Dendritic cell treated with granulocyte-macrophage colony-stimulating factor and Interleukin-4, amounts not matched to agents 40 ng/mL and 50 ng/mL, for 4 days (primary cell): Measurements from ENCODE around the gene LRP1.

ENCODE experiments used
- H3K27ac Mint-ChIP-seq: one replicate; pipeline ENCODE4 v1.8.0; 2022; ENCODE audit warnings: mild to moderate bottlenecking, mixed read lengths
- H3K27me3 Mint-ChIP-seq: one replicate; pipeline ENCODE4 v1.8.0; 2022; ENCODE audit warnings: mild to moderate bottlenecking, mixed read lengths
- H3K36me3 Mint-ChIP-seq: one replicate; pipeline ENCODE4 v1.8.0; 2022; ENCODE audit warnings: low read depth, mixed read lengths
- H3K4me1 Mint-ChIP-seq: one replicate; pipeline ENCODE4 v1.8.0; 2022; ENCODE audit warnings: low read depth, mixed read lengths
- H3K4me3 Mint-ChIP-seq: one replicate; pipeline ENCODE4 v1.8.0; 2022; ENCODE audit warnings: mild to moderate bottlenecking, moderate library complexity, mixed read lengths
- H3K9me3 Mint-ChIP-seq: one replicate; pipeline ENCODE4 v1.8.0; 2022; ENCODE audit warnings: mixed read lengths
- intact Hi-C: fragments of 100-400 bp; cut with micrococcal nuclease; formaldehyde crosslinking; loops from one replicate; pipeline ENCODE4 v1.15.0; 2022

LRP1 gene

GRCh38 chr12:57204454-57204853, 76.2 kb downstream of the LRP1 start:
- Mint-ChIP-seq H3K9me3 (no peaks in the 10 kb centered on the region), H3K36me3 (peaks cover 100% of the 10 kb centered on the region), H3K4me1 (no peaks in the 10 kb centered on the region), H3K4me3 (no peak overlapping the region), H3K27me3 (no peaks in the 10 kb centered on the region), H3K27ac (no peak overlapping the region)
- intact Hi-C loops = no loop called here

- no peaks in the 10 kb centered on the region for H3K9me3 Mint-ChIP-seq
- H3K36me3 Mint-ChIP-seq = peaks cover 100% of the 10 kb centered on the region
- H3K27ac Mint-ChIP-seq = no peak overlapping the region
- intact Hi-C loops = no loop called here
- H3K4me3 Mint-ChIP-seq = no peak overlapping the region
- H3K4me1 Mint-ChIP-seq = no peaks in the 10 kb centered on the region
- no peaks in the 10 kb centered on the region for H3K27me3 Mint-ChIP-seq
These were observed 76.9 kb downstream of the LRP1 start for GRCh38 chr12:57205186-57205585.

- Mint-ChIP-seq H3K4me1 (no peaks in the 10 kb centered on the region), H3K4me3 (no peak overlapping the region), H3K27me3 (no peaks in the 10 kb centered on the region), H3K36me3 (peaks cover 100% of the 10 kb centered on the region), H3K27ac (no peak overlapping the region), H3K9me3 (no peaks in the 10 kb centered on the region)
- intact Hi-C loops = no loop called here
These were observed 77.6 kb downstream of the LRP1 start for GRCh38 chr12:57205931-57206330.

GRCh38 chr12:57207731-57208630, 79.7 kb downstream of the LRP1 start:
- H3K36me3 Mint-ChIP-seq = peaks cover 100% of the 10 kb centered on the region
- no peak overlapping the region for H3K27ac Mint-ChIP-seq
- intact Hi-C loops = no loop called here
- H3K27me3 Mint-ChIP-seq = no peaks in the 10 kb centered on the region
- H3K9me3 Mint-ChIP-seq = no peaks in the 10 kb centered on the region
- no peak overlapping the region for H3K4me3 Mint-ChIP-seq
- H3K4me1 Mint-ChIP-seq = no peaks in the 10 kb centered on the region

- H3K4me1 Mint-ChIP-seq = peaks cover 6% of the 10 kb centered on the region
- H3K36me3 Mint-ChIP-seq = peaks cover 93% of the 10 kb centered on the region
- intact Hi-C loops = no loop called here
- H3K9me3 Mint-ChIP-seq = no peaks in the 10 kb centered on the region
- no peak overlapping the region for H3K4me3 Mint-ChIP-seq
- peaks cover 5% of the 10 kb centered on the region for H3K27me3 Mint-ChIP-seq
- H3K27ac Mint-ChIP-seq = no peak overlapping the region
These were observed 80.5 kb downstream of the LRP1 start for GRCh38 chr12:57208631-57209282.

- H3K36me3 Mint-ChIP-seq = peaks cover 82% of the 10 kb centered on the region
These were observed 81.6 kb downstream of the LRP1 start for GRCh38 chr12:57209916-57210315.

GRCh38 chr12:57210461-57210860, 82.2 kb downstream of the LRP1 start:
- intact Hi-C loops = no loop called here
- Mint-ChIP-seq H3K27me3 (peaks cover 21% of the 10 kb centered on the region), H3K36me3 (peaks cover 76% of the 10 kb centered on the region), H3K27ac (no peak overlapping the region), H3K9me3 (no peaks in the 10 kb centered on the region), H3K4me1 (peaks cover 23% of the 10 kb centered on the region), H3K4me3 (no peak overlapping the region)

More at GRCh38 chr12:57209916-57210315, 81.6 kb downstream of the LRP1 start:
- intact Hi-C loops = no loop called here
- Mint-ChIP-seq H3K27ac (no peak overlapping the region), H3K9me3 (no peaks in the 10 kb centered on the region), H3K27me3 (peaks cover 16% of the 10 kb centered on the region), H3K4me1 (peaks cover 18% of the 10 kb centered on the region), H3K4me3 (no peak overlapping the region)

GRCh38 chr12:57210926-57211692, 82.8 kb downstream of the LRP1 start:
- Mint-ChIP-seq H3K27ac (no peak overlapping the region), H3K9me3 (no peaks in the 10 kb centered on the region), H3K27me3 (peaks cover 27% of the 10 kb centered on the region), H3K4me1 (peaks cover 29% of the 10 kb centered on the region), H3K36me3 (peaks cover 70% of the 10 kb centered on the region), H3K4me3 (no peak overlapping the region)
- intact Hi-C loops = no loop called here

GRCh38 chr12:57211791-57212700, 83.8 kb downstream of the LRP1 start:
- intact Hi-C loops = no loop called here
- Mint-ChIP-seq H3K27ac (no peak overlapping the region), H3K4me3 (no peak overlapping the region), H3K9me3 (no peaks in the 10 kb centered on the region), H3K4me1 (peaks cover 34% of the 10 kb centered on the region), H3K36me3 (peaks cover 60% of the 10 kb centered on the region), H3K27me3 (peaks cover 32% of the 10 kb centered on the region)

- intact Hi-C loops = loop anchor here (1.0 kb wide), 1 partner anchor 31 kb away; no protein-coding TSS in a partner anchor
- Mint-ChIP-seq H3K9me3 (no peaks in the 10 kb centered on the region), H3K4me1 (peaks cover 40% of the 10 kb centered on the region), H3K36me3 (peaks cover 54% of the 10 kb centered on the region), H3K4me3 (no peak overlapping the region), H3K27ac (no peak overlapping the region), H3K27me3 (peaks cover 38% of the 10 kb centered on the region)
These were observed 84.4 kb downstream of the LRP1 start for GRCh38 chr12:57212701-57213057.

GRCh38 chr12:57213058-57213715, 84.9 kb downstream of the LRP1 start:
- H3K27ac Mint-ChIP-seq = no peak overlapping the region
- H3K9me3 Mint-ChIP-seq = no peaks in the 10 kb centered on the region
- no peak overlapping the region for H3K4me3 Mint-ChIP-seq
- H3K4me1 Mint-ChIP-seq = peaks cover 40% of the 10 kb centered on the region
- intact Hi-C loops = loop anchor here (1.0 kb wide), 1 partner anchor 30 kb away; no protein-coding TSS in a partner anchor
- H3K27me3 Mint-ChIP-seq = peaks cover 43% of the 10 kb centered on the region
- peaks cover 49% of the 10 kb centered on the region for H3K36me3 Mint-ChIP-seq

GRCh38 chr12:57213763-57214397, 85.6 kb downstream of the LRP1 start:
- peaks cover 40% of the 10 kb centered on the region for H3K4me1 Mint-ChIP-seq
- peaks cover 42% of the 10 kb centered on the region for H3K36me3 Mint-ChIP-seq
- intact Hi-C loops = loop anchor here (1.0 kb wide), 2 partner anchors 25 to 29 kb away; no protein-coding TSS in a partner anchor
- H3K27me3 Mint-ChIP-seq = peaks cover 50% of the 10 kb centered on the region
- no peak overlapping the region for H3K27ac Mint-ChIP-seq
- no peaks in the 10 kb centered on the region for H3K9me3 Mint-ChIP-seq
- H3K4me3 Mint-ChIP-seq = no peak overlapping the region
